Right lobe of liver (tissue), 4 donors: Measurements from ENCODE around the gene CACNA1B.

Experiments used
- CTCF ChIP-seq, 4 donors: fragments of 200-600 bp in 3 of 4; fragments of 450-650 bp in 1 of 4; IDR thresholded peaks; one replicate each; pipeline versions ENCODE4 v1.5.1 to v1.8.0; 2016 to 2022; ENCODE audit warnings: antibody characterized with exemption in 4 of 4, mild to moderate bottlenecking in 2 of 4
- POLR2A ChIP-seq: fragments of 450-650 bp; IDR thresholded peaks from one replicate; pipeline ENCODE4 v1.6.1; 2017; ENCODE audit warnings: antibody characterized with exemption, mild to moderate bottlenecking
- donor health status: DM: no; HTN: no; CAD: no.
- donor health status: DM: no; HTN: no; CAD: no.
- donor health status: DM: no; HTN: yes; CAD: no.

- TF ChIP-seq POLR2A: no peak
- TF ChIP-seq CTCF (IDR thresholded peaks at IDR 0.05): no peak
Measured at GRCh38 chr9:137985637-137986071, 108.1 kb downstream of the CACNA1B start.
